HepG2 (cell line): Measurements from ENCODE around the gene ENTPD5. TPM values are rescaled to one million over a fixed set of nuclear protein-coding genes. Genes with fewer than 3 reads are reported as not detected.

Experiments used
- FOXC1 ChIP-seq: sonication (generic); formaldehyde crosslinking; IDR thresholded peaks from 2 replicates; pipeline ENCODE4 v1.8.0; 2022; ENCODE audit warnings: mild to moderate bottlenecking, missing genetic modification reagents, borderline replicate concordance
- HNRNPK ChIP-seq: fragments of 200-400 bp; formaldehyde crosslinking; IDR thresholded peaks from 2 replicates; pipeline ENCODE4 v1.6.1; 2018; ENCODE audit warnings: low read length, low read depth, moderate library complexity, mild to moderate bottlenecking; ENCODE audit not compliant: poor library complexity, severe bottlenecking
- HNRNPLL ChIP-seq: fragments of 200-400 bp; formaldehyde crosslinking; IDR thresholded peaks from 2 replicates; pipeline ENCODE4 v1.6.1; 2017; ENCODE audit warnings: mild to moderate bottlenecking, low read depth, low read length; ENCODE audit not compliant: poor library complexity, severe bottlenecking
- MED8 ChIP-seq: sonication (generic); formaldehyde crosslinking; IDR thresholded peaks from 2 replicates; pipeline ENCODE4 v1.8.1; 2023; ENCODE audit warnings: mild to moderate bottlenecking, missing genetic modification reagents; ENCODE audit not compliant: insufficient replicate concordance
- PRPF4 ChIP-seq: fragments of 200-400 bp; formaldehyde crosslinking; IDR thresholded peaks from 2 replicates; pipeline ENCODE4 v1.6.1; 2016; ENCODE audit warnings: low read length, low read depth; ENCODE audit not compliant: poor library complexity, severe bottlenecking
- SIN3A ChIP-seq: IDR thresholded peaks from 2 replicates; pipeline ENCODE4 v1.6.1; 2011; ENCODE audit warnings: low read depth, mild to moderate bottlenecking, control low read depth, low read length, borderline replicate concordance
- SOX13 ChIP-seq, 3 experiments: fragments of 450-650 bp in 1 of 3; sonication (generic) in 1 of 3; formaldehyde crosslinking in 1 of 3; IDR thresholded peaks in 2 of 3; conservative IDR thresholded peaks in 1 of 3; 2 replicates each; pipeline versions ENCODE4 v1.5.0 to v1.6.1; 2016 to 2020; ENCODE audit warnings: antibody characterized with exemption in 1 of 3, mild to moderate bottlenecking in 1 of 3, missing compliant biosample characterization in 1 of 3, missing genetic modification reagents in 1 of 3, moderate library complexity in 1 of 3
- ZBTB33 ChIP-seq: sonication (generic); formaldehyde crosslinking; IDR thresholded peaks from 2 replicates; pipeline ENCODE4 v1.4.0; 2020; ENCODE audit warnings: missing genetic modification reagents
- ZBTB44 ChIP-seq: sonication (generic); formaldehyde crosslinking; IDR thresholded peaks from 2 replicates; pipeline ENCODE4 v1.4.0; 2020; ENCODE audit warnings: missing genetic modification reagents
- ZNF329 ChIP-seq: sonication (generic); formaldehyde crosslinking; IDR thresholded peaks from 2 replicates; pipeline ENCODE4 v1.9.0; 2021; ENCODE audit warnings: low read depth, mild to moderate bottlenecking, missing genetic modification reagents
- ZNF562 ChIP-seq: sonication (generic); formaldehyde crosslinking; IDR thresholded peaks from 2 replicates; pipeline ENCODE4 v1.8.0; 2022; ENCODE audit warnings: missing genetic modification reagents, borderline replicate concordance
- ZNF646 ChIP-seq: sonication (generic); formaldehyde crosslinking; IDR thresholded peaks from 2 replicates; pipeline ENCODE4 v1.9.0; 2021; ENCODE audit warnings: mild to moderate bottlenecking, missing genetic modification reagents
- polyA plus RNA-seq, 8 experiments: library from polyadenylated mRNA; depleted of rRNA in 3 of 8; stranded (reverse) in 7 of 8; unstranded in 1 of 8; fragments of >200 nt; fragmentation: Illumina TruSeq in 4 of 8; extraction: Trizol in 4 of 8; gene quantifications; 2 replicates each; pipeline versions ENCODE4 v1.2.1 to v1.2.3, GENCODE V29; 2011 to 2016; ENCODE audit warnings: low read depth in 4 of 8, missing spikeins in 1 of 8, mixed read lengths in 1 of 8; ENCODE audit not compliant: insufficient read depth in 1 of 8
- total RNA-seq, 5 experiments: library from RNA; depleted of rRNA; stranded (reverse); fragments of >200 nt; fragmentation: Illumina TruSeq; extraction: Trizol; gene quantifications; 2 replicates each; pipeline ENCODE4 v1.2.3, GENCODE V29; 2016; ENCODE audit warnings: low read depth in 1 of 5
- TF ChIP-seq, protein P1 (sequence below): sonication (generic); formaldehyde crosslinking; IDR thresholded peaks from 2 replicates; pipeline ENCODE4 v1.9.0; 2021; ENCODE audit warnings: missing genetic modification reagents, mild to moderate bottlenecking, borderline replicate concordance

Gene ENTPD5
- total and polyA plus RNA-seq, 2 of the 13 experiments (the other 11 are each of a cell fraction or from before 2014, with no cell fraction given) = 33.8 to 43.3 TPM

DNA sequence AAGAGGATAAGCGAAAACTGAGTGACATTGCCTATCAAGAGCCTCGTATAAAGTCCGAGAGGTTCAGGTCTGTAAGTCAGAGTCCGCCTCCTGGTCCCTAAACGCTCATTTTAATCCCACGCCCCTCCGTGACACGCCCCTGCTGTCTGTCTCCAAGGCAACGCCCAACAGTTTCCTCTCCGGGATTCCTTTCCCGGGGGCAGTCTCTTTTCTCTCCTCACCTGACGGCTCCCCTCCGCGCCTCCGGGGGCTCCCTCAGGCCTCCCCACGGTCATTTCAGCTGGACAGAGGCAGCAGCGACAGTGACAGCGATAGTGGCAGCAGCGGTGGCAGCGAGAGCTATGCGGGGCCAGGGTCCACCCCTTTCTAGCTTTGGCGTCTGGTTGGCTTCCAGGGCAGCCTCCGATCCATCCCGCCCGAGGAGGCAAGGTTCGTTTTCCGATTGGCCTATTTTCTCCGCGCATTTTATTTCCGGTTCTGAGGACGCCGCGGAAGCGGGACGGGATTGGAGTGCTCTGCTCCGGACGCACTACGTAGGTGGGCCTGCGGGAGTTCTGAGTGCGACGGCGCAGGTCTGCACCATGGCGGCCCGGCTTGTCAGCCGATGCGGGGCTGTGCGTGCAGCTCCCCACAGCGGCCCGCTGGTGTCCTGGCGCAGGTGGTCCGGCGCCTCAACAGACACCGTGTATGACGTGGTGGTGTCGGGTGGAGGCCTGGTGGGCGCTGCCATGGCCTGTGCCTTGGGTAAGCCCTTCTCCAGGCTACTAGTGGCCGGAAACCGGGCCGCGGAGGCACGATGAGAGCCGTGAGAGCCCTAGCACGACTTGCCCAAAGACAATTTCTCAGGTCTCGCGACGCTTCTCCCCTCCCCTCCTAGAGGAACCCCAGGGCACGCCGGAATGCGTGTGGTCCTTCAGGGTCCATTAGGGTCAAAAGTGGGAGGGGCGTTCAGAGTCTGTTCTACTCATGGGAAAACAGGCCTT is 69.0 kb downstream of the ENTPD5 start, which contains the start of the genes COQ6 and FAM161B (continued):
- TF ChIP-seq ZNF562 (CRISPR knock-in tag) = no peak
- TF ChIP-seq PRPF4 = no peak
- peak; percentile 57; the same call in 1 of the 2 replicates for TF ChIP-seq SIN3A
- no peak for TF ChIP-seq ZNF329 (CRISPR knock-in tag)
- TF ChIP-seq MED8 (CRISPR knock-in tag) = peak; percentile 65
- no peak for TF ChIP-seq ZBTB33
- TF ChIP-seq, protein P1, sequence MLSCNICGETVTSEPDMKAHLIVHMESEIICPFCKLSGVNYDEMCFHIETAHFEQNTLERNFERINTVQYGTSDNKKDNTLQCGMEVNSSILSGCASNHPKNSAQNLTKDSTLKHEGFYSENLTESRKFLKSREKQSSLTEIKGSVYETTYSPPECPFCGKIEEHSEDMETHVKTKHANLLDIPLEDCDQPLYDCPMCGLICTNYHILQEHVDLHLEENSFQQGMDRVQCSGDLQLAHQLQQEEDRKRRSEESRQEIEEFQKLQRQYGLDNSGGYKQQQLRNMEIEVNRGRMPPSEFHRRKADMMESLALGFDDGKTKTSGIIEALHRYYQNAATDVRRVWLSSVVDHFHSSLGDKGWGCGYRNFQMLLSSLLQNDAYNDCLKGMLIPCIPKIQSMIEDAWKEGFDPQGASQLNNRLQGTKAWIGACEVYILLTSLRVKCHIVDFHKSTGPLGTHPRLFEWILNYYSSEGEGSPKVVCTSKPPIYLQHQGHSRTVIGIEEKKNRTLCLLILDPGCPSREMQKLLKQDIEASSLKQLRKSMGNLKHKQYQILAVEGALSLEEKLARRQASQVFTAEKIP (CRISPR knock-in tag) = no peak
- TF ChIP-seq HNRNPK = no peak
- TF ChIP-seq ZBTB44 = no peak; the same call in 1 of the 2 replicates
- TF ChIP-seq ZNF646 (CRISPR knock-in tag) = no peak
- TF ChIP-seq FOXC1 (CRISPR knock-in tag) = peak; percentile 95
- TF ChIP-seq SOX13 (IDR thresholded peaks at IDR 0.05) = no peak
- TF ChIP-seq SOX13 (CRISPR knock-in tag; conservative IDR thresholded peaks at IDR 0.05 in 1 of 2, IDR thresholded peaks at IDR 0.05 in 1 of 2) = peak in 1 of 2 experiments; percentile 41; a peak in 1 of 4 replicates
- peak; percentile 97 for TF ChIP-seq HNRNPLL
